GM18861 (cell line): ENCODE data around the gene RASIP1.

Experiments
- ATAC-seq: cut with Tn5 transposase; IDR thresholded peaks from one replicate; pipeline ENCODE4 v1.9.1; 2021; ENCODE audit not compliant: unreplicated experiment

Gene RASIP1

DNA sequence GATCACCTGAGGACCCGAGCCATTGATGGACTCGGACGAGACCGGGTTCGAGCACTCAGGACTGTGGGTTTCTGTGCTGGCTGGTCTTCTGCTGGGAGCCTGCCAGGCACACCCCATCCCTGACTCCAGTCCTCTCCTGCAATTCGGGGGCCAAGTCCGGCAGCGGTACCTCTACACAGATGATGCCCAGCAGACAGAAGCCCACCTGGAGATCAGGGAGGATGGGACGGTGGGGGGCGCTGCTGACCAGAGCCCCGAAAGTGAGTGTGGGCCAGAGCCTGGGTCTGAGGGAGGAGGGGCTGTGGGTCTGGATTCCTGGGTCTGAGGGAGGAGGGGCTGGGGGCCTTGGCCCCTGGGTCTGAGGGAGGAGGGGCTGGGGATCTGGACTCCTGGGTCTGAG lies 15.8 kb upstream of the RASIP1 start:
- no peak for ATAC-seq

GRCh38 chr19:48755787-48756186 lies 15.4 kb upstream of the RASIP1 start:
- ATAC-seq, result no peak

GRCh38 chr19:48755084-48755641 lies 14.8 kb upstream of the RASIP1 start, which contains the start of gene FGF21:
FGF21 (plus strand) TSS chr19:48755524; CDS start chr19:48756237, 713 bp downstream.
- no peak for ATAC-seq

DNA sequence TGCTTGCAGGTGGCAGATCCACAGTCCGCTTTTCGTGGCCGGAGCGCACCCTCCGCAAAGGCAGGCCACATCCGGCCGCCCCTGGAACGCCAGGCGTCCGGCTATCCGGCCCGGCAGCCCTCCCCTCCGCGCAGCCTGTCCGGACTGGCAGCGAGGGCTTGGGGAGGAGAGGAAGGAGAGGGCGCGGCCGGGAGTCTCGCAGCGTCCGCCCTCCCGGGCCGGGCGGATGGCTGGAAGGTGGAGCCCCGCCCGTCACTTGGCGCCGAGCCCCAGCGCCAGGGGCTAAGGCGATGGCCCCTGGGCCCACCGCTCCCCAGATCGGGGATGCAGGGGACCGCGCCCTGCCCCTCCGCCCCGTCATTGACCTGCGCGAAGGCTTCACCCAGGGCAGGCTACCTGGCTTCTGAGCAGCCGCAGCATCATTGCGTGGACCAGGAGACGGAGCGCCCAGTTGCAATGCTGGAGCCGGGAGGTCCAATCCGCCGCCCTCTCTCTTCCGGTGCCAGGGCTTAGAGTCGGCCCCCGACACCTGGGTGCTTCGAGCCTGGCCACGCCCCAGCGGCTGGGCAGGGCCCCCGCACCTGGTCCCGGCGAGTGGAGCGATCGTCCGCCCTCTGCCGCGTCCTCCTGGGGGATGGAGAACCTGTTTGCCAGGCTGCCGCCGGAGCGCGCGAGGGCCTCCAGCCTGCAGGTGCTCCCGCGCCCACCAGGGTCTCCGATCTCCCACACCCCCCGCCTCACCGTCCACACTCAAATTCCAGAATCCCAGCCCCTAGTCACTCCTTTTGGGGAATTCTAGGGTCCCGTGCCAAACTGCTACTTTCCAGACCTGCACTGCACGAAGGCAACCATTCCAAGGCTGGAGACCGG lies 12.3 kb upstream of the RASIP1 start, which contains the start of gene FUT1:
Gene FUT1, minus strand, starts transcription at position 146 of the 870 bp plus-strand sequence. CDS start 1,360 bp downstream, outside the sequence.
- no peak for ATAC-seq

DNA sequence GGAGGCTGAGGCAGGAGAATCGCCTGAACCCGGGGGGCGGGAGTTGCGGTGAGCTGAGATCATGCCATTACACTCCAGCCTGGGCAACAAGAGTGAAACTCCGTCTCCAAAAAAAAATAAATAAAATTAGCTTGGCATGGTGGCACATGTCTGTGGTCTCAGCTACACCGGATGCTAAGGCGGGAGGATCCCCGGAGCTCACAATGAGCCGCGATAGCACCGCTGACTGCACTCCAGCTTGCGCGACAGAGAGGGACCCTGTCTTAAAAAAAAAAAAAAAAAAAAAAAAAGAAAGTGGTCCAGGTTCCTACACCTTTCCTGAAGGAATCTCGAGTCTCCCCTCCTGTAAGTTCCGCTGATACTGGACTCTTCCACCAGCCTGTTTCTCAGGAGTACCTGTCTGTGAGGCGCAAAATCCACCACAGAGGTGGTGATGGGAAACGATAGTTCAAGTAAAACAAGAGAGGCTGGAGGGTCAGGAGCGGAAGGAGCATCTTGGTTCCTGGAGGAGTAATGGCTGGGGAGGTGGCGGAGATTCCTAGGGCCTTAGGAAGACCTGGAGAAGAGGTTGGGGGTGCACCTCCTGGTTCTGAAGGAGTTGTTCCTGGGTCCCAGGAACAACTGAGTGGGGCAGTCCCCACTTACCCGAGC lies 11.6 kb upstream of the RASIP1 start:
- ATAC-seq, result no peak

GRCh38 chr19:48750771-48751504 lies 10.5 kb upstream of the RASIP1 start:
- no peak for ATAC-seq

DNA sequence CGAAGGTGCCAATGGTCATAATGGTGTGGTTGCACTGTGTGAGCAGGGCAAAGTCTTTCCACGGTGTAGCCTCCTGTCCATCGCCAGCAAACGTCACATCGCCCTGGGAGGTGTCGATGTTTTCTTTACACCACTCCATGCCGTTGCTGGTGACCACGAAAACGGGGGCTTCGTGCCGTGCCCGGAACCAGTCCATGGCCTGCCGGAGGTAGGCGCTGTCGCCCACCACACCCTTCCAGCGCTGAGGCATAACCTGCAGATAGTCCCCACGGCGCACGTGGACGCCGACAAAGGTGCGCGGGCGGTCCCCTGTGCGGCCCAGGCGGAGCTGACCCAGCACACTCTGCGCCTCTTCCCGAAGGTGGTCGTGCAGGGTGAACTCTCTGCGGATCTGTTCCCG lies 9.9 kb upstream of the RASIP1 start:
- ATAC-seq, result no peak

DNA sequence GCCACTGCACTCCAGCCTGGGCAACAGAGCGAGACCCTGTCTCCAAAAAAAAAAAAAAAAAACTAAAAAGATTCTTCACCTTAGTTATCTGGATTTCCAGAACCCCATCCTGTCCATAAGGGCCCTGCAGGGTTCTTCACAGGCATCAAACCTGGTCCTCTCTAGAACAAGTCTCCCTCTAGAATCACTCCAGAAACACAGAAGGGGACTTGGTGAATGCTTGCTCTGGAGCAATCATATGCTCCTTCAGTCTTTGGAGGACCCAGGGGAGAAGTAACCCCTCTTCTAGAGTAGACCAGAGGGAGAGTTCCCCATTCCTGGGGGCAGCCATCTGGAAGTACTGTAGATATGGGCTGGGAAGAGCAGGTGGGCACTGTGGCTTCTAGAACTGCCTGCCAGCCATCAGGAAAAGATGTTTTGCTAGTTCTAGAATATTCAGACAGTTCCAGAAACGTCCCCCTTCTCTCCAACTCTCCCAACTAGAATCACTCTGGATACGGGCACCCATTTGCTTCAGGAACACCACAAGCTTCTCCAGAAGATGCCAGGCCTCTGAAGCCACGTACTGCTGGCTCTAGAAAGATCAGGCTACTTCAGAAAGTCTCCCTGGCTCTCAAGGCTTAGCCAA lies 9.3 kb upstream of the RASIP1 start:
- ATAC-seq, result no peak

- ATAC-seq, result no peak
Observed at GRCh38 chr19:48746738-48747575, 6.5 kb upstream of the RASIP1 start, which contains the start of gene IZUMO1. IZUMO1 (minus strand) TSS chr19:48746909; CDS start chr19:48745859, 1,050 bp downstream.

DNA sequence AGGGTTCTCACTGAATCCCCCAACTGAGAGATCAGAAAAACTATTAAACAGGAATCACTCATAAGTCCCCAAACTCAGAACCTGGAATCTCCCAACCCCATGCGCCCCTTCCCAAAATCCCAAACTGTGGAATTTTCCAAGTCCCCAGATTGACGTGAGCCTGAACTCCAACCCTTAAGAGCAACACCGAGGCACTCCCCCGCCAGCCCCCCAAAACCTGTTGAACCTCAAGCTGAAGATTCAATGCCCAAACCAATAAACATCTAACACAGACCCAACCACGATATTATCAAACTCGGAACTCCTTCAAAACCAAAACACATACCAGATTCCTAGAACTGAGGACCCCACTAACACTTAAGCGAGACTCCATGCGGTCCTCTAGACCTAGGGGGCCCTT lies 5.7 kb upstream of the RASIP1 start:
- ATAC-seq, result no peak

- ATAC-seq, result no peak
Observed at GRCh38 chr19:48745208-48745995, 5.0 kb upstream of the RASIP1 start.

DNA sequence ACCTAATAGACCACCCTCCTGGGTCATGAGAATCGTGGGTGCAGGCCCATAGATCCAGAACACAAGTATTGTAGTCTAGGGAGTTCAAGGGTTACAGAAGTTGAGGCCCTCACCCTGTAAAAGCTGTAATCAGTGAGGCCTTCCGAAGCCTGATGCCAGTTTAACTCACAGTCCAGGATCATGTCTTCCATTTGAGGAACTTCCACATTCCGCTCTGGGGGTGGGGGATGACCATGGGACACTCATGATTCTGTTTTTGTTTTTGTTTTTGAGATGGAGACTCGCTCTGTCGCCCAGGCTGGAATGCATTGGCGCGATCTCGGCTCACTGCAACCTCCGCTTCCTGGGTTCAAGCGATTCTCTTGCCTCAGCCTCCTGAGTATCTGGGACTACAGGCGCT lies 1.7 kb upstream of the RASIP1 start:
- no peak for ATAC-seq

GRCh38 chr19:48741129-48741999 lies 954 bp upstream of the RASIP1 start:
- no peak for ATAC-seq

DNA sequence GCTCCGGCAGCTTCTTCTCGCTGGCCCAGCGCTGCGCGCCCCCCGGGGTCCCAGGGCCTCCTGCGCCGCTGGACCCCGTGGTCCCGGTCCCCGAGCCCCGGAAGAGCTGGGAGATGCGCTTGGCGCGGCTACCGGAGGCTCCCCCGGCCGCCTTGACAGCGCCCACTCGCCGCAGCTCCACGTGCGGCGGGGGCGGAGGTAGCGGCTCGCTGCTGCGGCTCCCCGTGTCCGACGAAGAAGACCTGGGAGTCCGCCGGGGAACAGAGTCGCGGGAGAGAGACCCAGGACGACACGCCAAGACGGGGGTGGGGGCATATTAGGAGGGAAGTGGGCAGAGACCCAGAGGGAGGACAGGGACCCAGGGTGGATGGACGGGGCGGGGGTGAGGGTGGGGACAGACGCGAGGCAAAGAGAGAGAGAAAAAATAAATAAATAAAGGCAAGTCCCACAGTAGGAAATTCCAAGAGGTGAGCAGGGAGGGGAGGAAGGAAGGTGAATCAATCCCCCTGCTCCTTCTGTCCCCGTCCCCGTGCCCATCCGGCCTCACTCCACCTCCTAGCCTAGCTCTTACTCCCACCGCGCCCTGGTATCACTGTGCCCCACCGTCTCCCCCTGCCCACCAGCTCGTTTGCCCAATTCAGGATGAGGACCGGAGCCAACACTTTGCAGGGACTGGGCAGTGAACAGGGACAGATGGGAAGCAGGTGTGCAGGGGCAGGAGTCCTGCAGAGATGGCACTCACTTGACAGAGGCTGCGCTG lies 826 bp downstream of the RASIP1 start:
- no peak for ATAC-seq

DNA sequence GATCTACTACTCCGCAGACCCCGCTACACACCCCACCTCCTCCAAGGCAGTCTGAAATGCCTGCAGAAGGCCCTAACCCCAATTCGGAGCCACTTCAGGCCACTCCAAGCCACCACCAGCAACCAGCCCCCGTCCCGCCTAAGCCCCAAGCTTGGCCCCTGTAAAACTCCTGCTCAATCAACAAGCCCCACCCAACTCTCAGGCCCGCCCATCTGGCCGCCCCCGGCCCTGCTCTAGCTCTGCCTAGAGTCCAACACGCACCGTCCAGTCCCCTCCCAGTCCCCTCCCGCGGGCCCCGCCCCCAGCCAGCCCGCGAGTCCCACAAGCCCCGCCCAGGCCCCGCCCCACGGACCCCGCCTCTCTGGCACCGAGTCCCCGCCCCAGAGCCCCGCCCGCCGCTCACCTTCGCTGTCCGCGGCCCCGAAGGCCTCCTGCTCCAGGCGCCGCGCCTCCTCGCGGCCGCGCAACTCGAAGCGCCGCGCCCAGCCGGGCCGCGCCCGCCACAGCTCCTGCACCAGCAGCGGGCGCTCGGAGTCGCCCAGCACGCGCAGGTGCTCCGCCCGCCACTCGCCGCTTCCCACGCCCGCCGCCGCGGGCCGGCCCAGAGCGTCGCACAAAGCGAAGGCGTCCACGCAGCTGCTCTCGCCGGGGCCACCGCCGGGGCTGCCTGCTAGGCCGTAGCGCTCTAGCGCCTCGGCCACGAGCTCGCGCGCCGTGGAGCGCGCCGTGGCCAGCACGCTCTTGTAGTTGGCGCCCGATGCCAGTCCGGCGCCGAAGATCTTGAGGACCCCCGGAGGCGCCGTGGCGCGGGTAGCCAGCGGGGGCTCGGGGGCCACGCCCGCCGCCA lies 1.6 kb downstream of the RASIP1 start:
- no peak for ATAC-seq

DNA sequence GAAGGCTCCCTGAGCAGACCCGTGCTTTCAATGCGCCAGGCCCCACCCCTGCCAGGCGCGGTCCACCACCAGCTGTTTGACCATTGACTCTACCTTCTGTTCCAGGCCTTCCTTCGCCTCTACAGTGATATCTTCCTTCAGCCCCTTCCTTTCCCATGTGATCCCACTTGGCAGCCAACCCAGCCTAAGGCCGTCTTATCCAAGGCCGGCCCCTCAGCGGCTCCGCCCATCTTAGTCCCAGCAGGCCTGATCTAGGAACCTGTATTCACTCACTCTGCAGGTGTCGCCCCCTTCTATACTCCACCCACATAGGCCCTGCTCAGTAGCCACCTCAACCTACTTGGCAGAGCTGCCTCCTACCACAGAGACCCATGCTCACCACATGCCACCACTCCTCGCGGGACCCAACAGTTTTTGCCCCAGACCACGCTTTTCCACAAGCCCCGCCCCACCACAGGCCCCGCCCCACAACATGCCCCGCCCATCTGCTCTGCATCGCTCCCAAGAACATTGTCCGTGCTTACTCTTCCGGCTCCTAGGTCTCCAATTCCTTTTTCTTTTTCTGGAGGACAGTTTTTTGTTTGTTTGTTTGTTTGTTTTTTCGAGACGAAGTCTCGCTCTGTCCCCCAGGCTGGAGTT lies 2.9 kb downstream of the RASIP1 start:
- ATAC-seq, result no peak
